ENCODE data around the gene CBX2.

The CBX2 gene

GRCh38 chr17:79785900-79786810 lies 8.2 kb downstream of the CBX2 start:
- Histone ChIP-seq H3K4me2 (ENCODE audit: low read length) (no peak overlapping the region), H3K27ac (ENCODE audit: low read depth, low read length) (no peak overlapping the region), H3K79me2 (ENCODE audit: control insufficient read depth, low read length) (no peaks in the 10 kb centered on the region), H3K4me3 (ENCODE audit: low read length) (no peak overlapping the region), H3K9me2 (replicated peaks; ENCODE audit: control insufficient read depth, low read length) (no peaks in the 10 kb centered on the region), H3K9me3 (ENCODE audit: control insufficient read depth, insufficient read depth, low read length) (no peaks in the 10 kb centered on the region), H3F3A (ENCODE audit: control insufficient read depth, insufficient read depth) (peaks cover 5% of the 10 kb centered on the region), H3K27me3 (ENCODE audit: control insufficient read depth, low read length) (peaks cover 13% of the 10 kb centered on the region), H4K20me1 (ENCODE audit: control insufficient read depth, insufficient read depth, low read depth, low read length) (peaks cover 7% of the 10 kb centered on the region), H3K36me3 (ENCODE audit: control insufficient read depth, low read length) (peaks cover 31% of the 10 kb centered on the region), H3K4me1 (ENCODE audit: control insufficient read depth, low read length) (peaks cover 12% of the 10 kb centered on the region)
- no peak for TF ChIP-seq EZH2phosphoT487 (IDR thresholded peaks at IDR 0.05; ENCODE audit: borderline replicate concordance, low read length)
- TF ChIP-seq CTCF (IDR thresholded peaks at IDR 0.05; ENCODE audit: low read depth, low read length, poor library complexity, severe bottlenecking): no peak

GRCh38 chr17:79786930-79787643 lies 9.1 kb downstream of the CBX2 start:
- Histone ChIP-seq H3K27me3 (ENCODE audit: control insufficient read depth, low read length) (peaks cover 22% of the 10 kb centered on the region), H3K79me2 (ENCODE audit: control insufficient read depth, low read length) (no peaks in the 10 kb centered on the region), H3F3A (ENCODE audit: control insufficient read depth, insufficient read depth) (peaks cover 5% of the 10 kb centered on the region), H3K4me2 (ENCODE audit: low read length) (no peak overlapping the region), H3K36me3 (ENCODE audit: control insufficient read depth, low read length) (peaks cover 26% of the 10 kb centered on the region), H3K9me2 (replicated peaks; ENCODE audit: control insufficient read depth, low read length) (no peaks in the 10 kb centered on the region), H3K4me3 (ENCODE audit: low read length) (no peak overlapping the region), H3K4me1 (ENCODE audit: control insufficient read depth, low read length) (peaks cover 3% of the 10 kb centered on the region; the same call in 1 of the 2 replicates), H4K20me1 (ENCODE audit: control insufficient read depth, insufficient read depth, low read depth, low read length) (peaks cover 7% of the 10 kb centered on the region), H3K9me3 (ENCODE audit: control insufficient read depth, insufficient read depth, low read length) (no peaks in the 10 kb centered on the region), H3K27ac (ENCODE audit: low read depth, low read length) (no peak overlapping the region)
- TF ChIP-seq EZH2phosphoT487 (IDR thresholded peaks at IDR 0.05; ENCODE audit: borderline replicate concordance, low read length) (no peak), CTCF (IDR thresholded peaks at IDR 0.05; ENCODE audit: low read depth, low read length, poor library complexity, severe bottlenecking) (no peak)

- Histone ChIP-seq H3K4me2 (ENCODE audit: low read length) (no peak overlapping the region), H3K9me3 (ENCODE audit: control insufficient read depth, insufficient read depth, low read length) (no peaks in the 10 kb centered on the region)
Observed at GRCh38 chr17:79788455-79788854, 10.5 kb downstream of the CBX2 start.

More at GRCh38 chr17:79788455-79788854, 10.5 kb downstream of the CBX2 start:
- TF ChIP-seq CTCF (IDR thresholded peaks at IDR 0.05; ENCODE audit: low read depth, low read length, poor library complexity, severe bottlenecking) (no peak), EZH2phosphoT487 (IDR thresholded peaks at IDR 0.05; ENCODE audit: borderline replicate concordance, low read length) (no peak)
- no peak overlapping the region for H3K4me3 ChIP-seq (ENCODE audit: low read length)
- peaks cover 7% of the 10 kb centered on the region for H4K20me1 ChIP-seq (ENCODE audit: control insufficient read depth, insufficient read depth, low read depth, low read length)
- H3K4me1 ChIP-seq (ENCODE audit: control insufficient read depth, low read length): peaks cover 3% of the 10 kb centered on the region; the same call in 1 of the 2 replicates
- H3K27ac ChIP-seq (ENCODE audit: low read depth, low read length): no peak overlapping the region
- H3K27me3 ChIP-seq (ENCODE audit: control insufficient read depth, low read length): peaks cover 26% of the 10 kb centered on the region
- H3K79me2 ChIP-seq (ENCODE audit: control insufficient read depth, low read length): no peaks in the 10 kb centered on the region
- peaks cover 17% of the 10 kb centered on the region for H3K36me3 ChIP-seq (ENCODE audit: control insufficient read depth, low read length)
- H3K9me2 ChIP-seq (replicated peaks; ENCODE audit: control insufficient read depth, low read length): no peaks in the 10 kb centered on the region
- peaks cover 5% of the 10 kb centered on the region for H3F3A ChIP-seq (ENCODE audit: control insufficient read depth, insufficient read depth)

Data from DOHH2 (cell line).